H1 (cell line): ENCODE data around the gene APOL4.

Experiments
- CEBPB ChIP-seq: IDR thresholded peaks from 2 replicates; pipeline ENCODE4 v1.6.1; 2012; ENCODE audit warnings: low read depth, low read length
- CHD2 ChIP-seq: IDR thresholded peaks from 2 replicates; pipeline ENCODE4 v1.6.1; 2012; ENCODE audit warnings: low read length, improper control_type of control experiment
- EP300 ChIP-seq, 2 experiments: IDR thresholded peaks; 1 replicate in 1 of 2; 2 replicates in 1 of 2; pipeline ENCODE4 v1.6.1; 2011 to 2012; ENCODE audit warnings: low read depth in 2 of 2, low read length in 2 of 2, mild to moderate bottlenecking in 2 of 2, borderline replicate concordance in 1 of 2, inconsistent platforms in 1 of 2, moderate library complexity in 1 of 2
- EZH2 ChIP-seq: fragments of 200-600 bp; sonication (generic); IDR thresholded peaks from 2 replicates; pipeline ENCODE4 v1.7.1; 2012; ENCODE audit warnings: low read depth, mild to moderate bottlenecking, moderate library complexity, low read length, inconsistent platforms; ENCODE audit not compliant: severe bottlenecking
- JUND ChIP-seq: IDR thresholded peaks from 2 replicates; pipeline ENCODE4 v1.6.1; 2011; ENCODE audit warnings: mild to moderate bottlenecking, improper control_type of control experiment, low read length
- MAFK ChIP-seq: IDR thresholded peaks from 2 replicates; pipeline ENCODE4 v1.6.1; 2012; ENCODE audit warnings: low read depth, mild to moderate bottlenecking, improper control_type of control experiment, low read length
- POLR2A ChIP-seq, 2 experiments: IDR thresholded peaks; 1 replicate in 1 of 2; 2 replicates in 1 of 2; pipeline ENCODE4 v1.6.1; 2011; ENCODE audit warnings: low read depth in 2 of 2, low read length in 2 of 2, mild to moderate bottlenecking in 2 of 2; ENCODE audit errors: control extremely low read depth in 1 of 2
- SP4 ChIP-seq: IDR thresholded peaks from 2 replicates; pipeline ENCODE4 v1.6.1; 2012; ENCODE audit warnings: low read length, inconsistent platforms
- TAF1 ChIP-seq: IDR thresholded peaks from 2 replicates; pipeline ENCODE4 v1.6.1; 2011; ENCODE audit warnings: mild to moderate bottlenecking, low read depth, low read length
- TF ChIP-seq, protein P1 (sequence below), 3 experiments: IDR thresholded peaks; 1 replicate in 2 of 3; 2 replicates in 1 of 3; pipeline versions ENCODE4 v1.5.1 to v1.6.1; 2011; ENCODE audit warnings: low read length in 3 of 3, mild to moderate bottlenecking in 3 of 3, inconsistent platforms in 2 of 3, low read depth in 1 of 3, moderate library complexity in 1 of 3; ENCODE audit not compliant: insufficient read depth in 1 of 3; ENCODE audit errors: control extremely low read depth in 1 of 3

DNA sequence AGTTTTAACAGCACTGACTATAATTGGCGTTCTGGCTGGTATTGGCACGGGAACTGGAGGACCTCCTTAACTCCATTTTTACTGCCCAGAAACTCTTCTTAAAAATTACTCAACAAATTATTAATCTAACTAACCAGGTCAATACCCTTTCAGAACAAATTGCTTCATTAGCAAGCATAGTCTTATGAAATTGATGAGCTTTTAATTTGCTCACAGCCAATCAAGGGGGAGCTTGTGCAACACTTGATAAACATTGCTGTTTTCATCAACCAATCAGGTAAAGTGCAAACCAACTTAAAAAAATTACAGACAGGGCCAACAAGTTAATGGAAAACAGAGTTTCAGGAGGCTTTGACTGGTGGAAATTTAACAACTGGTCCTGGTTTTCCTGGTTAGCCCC is 36.5 kb downstream of the APOL4 start:
- TF ChIP-seq SP4 (no peak), TAF1 (no peak), MAFK (no peak), CHD2 (no peak), EP300 (IDR thresholded peaks at IDR 0.05; ENCODE audit: borderline replicate concordance in 1 of 2, low read depth in 2 of 2, low read length in 2 of 2) (no peak), POLR2A (IDR thresholded peaks at IDR 0.05; ENCODE audit: control extremely low read depth in 1 of 2, low read depth in 2 of 2, low read length in 2 of 2) (no peak), EZH2 (no peak), JUND (no peak), CEBPB (no peak)
- TF ChIP-seq, protein P1, sequence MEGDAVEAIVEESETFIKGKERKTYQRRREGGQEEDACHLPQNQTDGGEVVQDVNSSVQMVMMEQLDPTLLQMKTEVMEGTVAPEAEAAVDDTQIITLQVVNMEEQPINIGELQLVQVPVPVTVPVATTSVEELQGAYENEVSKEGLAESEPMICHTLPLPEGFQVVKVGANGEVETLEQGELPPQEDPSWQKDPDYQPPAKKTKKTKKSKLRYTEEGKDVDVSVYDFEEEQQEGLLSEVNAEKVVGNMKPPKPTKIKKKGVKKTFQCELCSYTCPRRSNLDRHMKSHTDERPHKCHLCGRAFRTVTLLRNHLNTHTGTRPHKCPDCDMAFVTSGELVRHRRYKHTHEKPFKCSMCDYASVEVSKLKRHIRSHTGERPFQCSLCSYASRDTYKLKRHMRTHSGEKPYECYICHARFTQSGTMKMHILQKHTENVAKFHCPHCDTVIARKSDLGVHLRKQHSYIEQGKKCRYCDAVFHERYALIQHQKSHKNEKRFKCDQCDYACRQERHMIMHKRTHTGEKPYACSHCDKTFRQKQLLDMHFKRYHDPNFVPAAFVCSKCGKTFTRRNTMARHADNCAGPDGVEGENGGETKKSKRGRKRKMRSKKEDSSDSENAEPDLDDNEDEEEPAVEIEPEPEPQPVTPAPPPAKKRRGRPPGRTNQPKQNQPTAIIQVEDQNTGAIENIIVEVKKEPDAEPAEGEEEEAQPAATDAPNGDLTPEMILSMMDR (IDR thresholded peaks at IDR 0.05; ENCODE audit: control extremely low read depth in 1 of 3, insufficient read depth in 1 of 3, low read depth in 1 of 3, low read length in 3 of 3) = no peak
